ENCODE results near the gene MBD3.
"Not testable (repeated sequence)": the region's sequence is repeated elsewhere in the genome, so short reads cannot be mapped to it uniquely, and the experiment has no call there.

MBD3 gene, protein sequence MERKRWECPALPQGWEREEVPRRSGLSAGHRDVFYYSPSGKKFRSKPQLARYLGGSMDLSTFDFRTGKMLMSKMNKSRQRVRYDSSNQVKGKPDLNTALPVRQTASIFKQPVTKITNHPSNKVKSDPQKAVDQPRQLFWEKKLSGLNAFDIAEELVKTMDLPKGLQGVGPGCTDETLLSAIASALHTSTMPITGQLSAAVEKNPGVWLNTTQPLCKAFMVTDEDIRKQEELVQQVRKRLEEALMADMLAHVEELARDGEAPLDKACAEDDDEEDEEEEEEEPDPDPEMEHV

GRCh38 chr19:1592755-1593500 lies at the start of gene MBD3:
TSS of gene MBD3 (minus strand) at chr19:1592865. CDS start at chr19:1592631, 234 bp downstream.
- peak; percentile 88 for DNase-seq (ENCODE audit: low read depth)

DNA sequence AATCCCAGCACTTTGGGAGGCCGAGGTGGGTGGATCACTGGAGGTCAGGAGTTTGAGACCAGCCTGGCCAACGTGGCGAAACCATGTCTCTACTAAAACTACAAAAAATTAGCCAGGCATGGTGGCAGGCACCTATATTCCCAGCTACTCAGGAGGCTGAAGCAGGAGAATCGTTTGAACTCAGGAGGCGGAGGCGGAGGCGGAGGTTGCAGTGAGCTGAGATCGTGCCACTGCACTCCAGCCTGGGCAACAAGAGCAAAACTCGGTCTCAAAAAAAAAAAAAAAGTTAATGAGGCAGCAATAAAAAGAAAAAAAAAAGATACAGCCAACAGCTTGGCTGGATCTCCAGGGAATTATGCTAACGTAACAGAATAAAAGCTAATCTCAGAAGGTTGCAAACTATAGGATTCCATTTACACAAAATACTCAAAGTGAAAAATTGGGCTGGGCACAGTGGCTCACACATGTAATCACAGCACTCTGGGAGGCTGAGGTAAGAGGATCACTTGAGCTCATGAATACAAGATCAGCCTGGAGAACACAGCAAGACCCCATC lies 48.3 kb upstream of the MBD3 start:
- DNase-seq (ENCODE audit: low read depth): not testable (repeated sequence)

- DNase-seq (ENCODE audit: low read depth): no peak
Observed at GRCh38 chr19:1636325-1637236, 43.9 kb upstream of the MBD3 start.

- DNase-seq (ENCODE audit: low read depth): no peak
Observed at GRCh38 chr19:1634938-1635243, 42.2 kb upstream of the MBD3 start.

DNA sequence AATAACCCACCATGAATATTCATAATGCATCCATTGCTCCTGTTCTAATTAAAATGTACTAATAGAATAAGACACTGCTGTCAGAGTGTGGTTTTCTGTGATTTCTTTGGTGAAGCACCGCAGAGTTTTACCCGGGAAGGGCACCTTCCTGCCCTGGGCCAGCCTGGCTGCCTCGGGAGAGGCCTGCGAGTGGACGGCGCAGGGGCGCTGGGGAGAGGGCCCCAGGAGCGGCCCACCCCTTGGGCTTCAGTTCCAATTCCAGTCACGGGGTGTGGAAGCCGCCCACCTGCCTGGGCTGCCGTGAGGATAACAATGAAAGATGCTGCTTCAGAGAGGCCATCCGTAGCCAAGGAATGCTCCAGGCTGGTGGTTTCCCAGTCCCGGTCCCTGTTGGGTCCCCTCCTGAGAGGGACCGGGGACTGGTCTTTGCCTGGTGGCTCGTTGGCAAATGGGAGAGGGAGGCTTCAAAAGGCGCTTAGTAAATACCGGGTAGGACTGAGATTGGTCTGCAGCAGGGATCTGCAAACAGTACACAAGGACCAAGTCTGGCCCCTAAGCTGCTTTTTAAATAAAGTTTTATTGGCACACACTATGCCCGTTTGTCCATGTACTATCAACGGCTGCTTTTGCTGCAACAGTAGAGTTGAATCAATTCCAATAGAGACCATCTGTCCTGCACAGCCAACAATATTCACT lies 41.7 kb upstream of the MBD3 start:
- DNase-seq (ENCODE audit: low read depth): no peak

DNA sequence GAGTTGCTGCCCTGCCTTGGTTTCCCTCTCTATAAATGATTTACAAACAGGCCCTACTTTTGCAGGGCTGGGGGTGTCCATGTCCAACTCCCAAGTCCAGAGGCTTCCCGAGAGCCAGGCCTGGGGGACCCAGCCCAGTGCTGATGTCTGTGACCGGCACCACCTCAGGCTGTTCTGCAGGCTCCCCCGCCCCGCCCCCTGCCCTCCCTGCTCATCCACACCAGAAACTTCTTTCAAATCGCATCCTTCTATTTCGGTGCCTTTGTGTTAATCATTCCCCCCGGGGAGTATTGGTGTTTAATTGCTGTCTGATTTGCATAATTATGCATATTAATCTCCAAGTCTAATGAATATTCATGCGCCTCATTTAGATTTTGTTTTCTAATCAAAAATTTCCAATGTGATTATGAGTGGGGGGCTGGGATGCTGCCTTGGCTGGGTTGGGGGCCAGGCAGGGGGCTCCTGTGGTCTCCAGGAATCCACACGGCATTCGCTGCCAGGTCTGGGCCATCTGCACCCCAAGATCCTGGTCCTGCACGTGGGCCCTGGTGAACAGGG lies 40.7 kb upstream of the MBD3 start:
- no peak for DNase-seq (ENCODE audit: low read depth)

- DNase-seq (ENCODE audit: low read depth): no peak
Observed at GRCh38 chr19:1632462-1633268, 40.0 kb upstream of the MBD3 start.

DNA sequence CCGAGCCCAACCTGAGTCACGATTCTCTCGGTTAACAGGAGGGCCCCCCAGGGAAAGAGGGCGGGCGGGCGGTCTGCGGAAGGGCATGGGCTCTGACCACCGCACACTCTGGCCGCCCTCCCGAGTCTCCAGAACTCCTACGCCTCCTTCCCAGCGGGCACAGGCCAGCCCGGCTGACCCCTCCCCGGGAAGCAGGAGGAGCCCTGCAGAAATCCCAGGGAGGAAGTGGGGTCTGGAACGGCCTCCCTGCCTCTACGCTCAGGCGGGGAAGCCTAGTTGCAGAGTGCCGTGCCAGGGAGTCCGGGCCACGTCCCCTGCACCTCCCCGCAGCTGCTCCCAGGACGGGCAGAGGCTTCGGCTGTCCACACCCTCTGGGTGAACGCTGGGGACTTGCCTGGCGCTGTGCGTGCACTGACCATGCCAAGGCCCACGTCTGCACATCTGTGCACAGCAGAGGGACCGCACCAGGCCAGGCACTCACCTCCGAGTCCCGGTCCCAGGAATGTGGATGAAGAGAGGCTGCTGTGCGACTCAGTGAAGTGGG lies 39.0 kb upstream of the MBD3 start:
- DNase-seq (ENCODE audit: low read depth): no peak

DNA sequence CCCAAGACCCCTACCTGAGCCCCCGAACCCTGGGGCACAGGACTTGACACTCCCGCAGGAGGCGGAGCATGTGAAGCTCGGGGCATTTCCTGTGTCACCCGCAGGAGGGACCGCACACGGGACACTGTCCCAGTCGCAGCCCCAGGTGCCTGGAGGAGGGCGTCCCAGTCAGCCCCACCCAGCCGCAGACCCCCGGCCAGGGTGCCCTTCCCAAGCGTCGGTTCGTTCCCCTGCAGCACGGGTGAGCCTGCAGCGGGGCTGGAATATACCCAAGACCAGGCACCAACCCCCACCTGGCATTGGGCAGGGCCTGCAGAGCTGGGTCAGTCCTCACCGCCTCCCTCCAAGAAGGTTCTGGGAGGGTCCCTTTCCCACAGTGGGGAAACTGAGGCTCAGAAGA lies 38.1 kb upstream of the MBD3 start:
- DNase-seq (ENCODE audit: low read depth): no peak

DNA sequence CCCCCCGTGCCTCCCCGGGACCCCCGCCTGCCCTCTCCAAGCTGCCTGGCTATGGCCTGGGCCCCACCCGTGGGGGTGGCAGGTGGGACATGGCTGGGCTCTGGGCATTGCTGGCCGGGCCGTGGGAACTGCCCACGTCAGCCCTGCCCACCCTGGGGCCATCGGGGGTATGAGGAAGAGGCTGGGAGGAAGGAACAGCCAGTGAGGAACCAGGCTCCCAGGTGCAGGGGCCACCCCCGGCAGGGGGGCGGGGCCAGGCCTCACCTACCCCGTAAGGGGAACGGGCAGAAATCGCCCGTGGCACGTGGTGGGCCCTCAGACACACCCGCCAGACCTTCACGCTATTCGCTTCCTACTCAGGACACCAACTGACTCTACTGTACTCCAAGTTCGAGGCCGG lies 37.3 kb upstream of the MBD3 start:
- no peak for DNase-seq (ENCODE audit: low read depth)

- DNase-seq (ENCODE audit: low read depth): no peak
Observed at GRCh38 chr19:1629256-1629808, 36.7 kb upstream of the MBD3 start.

DNA sequence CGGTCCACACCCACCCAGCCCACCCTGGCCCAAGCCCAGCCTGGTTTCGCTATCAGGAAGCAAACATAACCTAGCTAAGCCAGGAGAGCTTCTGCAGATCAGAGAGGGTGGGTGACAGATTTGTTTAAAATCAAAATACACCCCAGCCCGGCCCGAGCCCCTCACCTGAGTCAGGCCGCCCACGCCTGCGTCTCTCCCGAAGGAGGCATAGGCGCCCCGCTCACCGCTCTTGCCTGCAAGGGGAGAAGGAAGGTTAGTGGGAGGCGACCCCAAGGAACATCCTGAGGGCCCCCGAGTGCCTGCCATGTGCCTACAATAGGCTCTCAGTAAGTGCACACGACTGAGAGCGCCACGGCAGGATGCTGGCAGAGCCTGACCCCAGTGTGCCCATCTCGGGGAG lies 34.5 kb upstream of the MBD3 start:
- no peak for DNase-seq (ENCODE audit: low read depth)

- no peak for DNase-seq (ENCODE audit: low read depth)
Observed at GRCh38 chr19:1626417-1627010, 33.8 kb upstream of the MBD3 start.

- no peak for DNase-seq (ENCODE audit: low read depth)
Observed at GRCh38 chr19:1624458-1624857, 31.8 kb upstream of the MBD3 start.

DNA sequence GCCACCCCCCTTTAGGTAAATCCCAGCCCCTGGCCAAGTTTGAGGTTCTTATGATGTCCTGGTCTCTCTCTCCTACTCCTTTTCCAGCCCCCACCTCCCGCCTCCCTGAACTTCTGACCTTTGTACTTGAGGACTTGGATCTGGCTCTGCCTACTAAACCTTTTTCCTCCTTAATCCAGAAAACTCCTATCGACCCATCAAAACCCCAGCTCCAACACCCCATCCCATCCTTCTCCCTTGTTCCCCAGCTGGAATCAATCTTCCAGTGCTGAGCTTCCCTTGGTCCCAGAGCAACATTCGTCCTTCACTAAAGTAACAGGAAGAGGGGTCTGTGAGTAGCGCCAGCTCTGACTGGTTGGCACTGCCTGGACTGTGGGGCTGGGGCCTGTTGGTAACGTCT lies 29.9 kb upstream of the MBD3 start:
- DNase-seq (ENCODE audit: low read depth): no peak

GRCh38 chr19:1622007-1622406 lies 29.3 kb upstream of the MBD3 start:
- DNase-seq (ENCODE audit: low read depth): no peak

DNA sequence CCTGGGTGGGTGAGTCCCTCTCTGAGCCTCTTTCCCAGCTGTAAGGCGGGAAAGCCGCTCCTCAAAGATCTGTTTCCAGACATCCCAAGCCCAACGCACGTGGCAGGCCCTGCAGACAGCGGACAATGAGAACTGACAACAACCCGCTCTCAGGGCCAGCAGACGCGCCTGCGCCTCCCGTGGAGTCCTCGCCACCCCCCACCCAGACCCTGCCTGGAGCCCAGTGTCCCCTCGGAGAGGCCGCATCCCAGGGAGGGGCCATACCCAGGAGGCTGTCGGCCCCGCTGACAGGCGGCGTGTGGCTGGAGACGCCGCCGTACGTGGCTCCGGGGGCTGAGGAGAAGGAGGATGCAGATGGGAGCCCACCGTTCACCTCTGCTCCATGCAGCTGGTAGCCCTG lies 28.9 kb upstream of the MBD3 start:
- DNase-seq (ENCODE audit: low read depth): no peak

DNA sequence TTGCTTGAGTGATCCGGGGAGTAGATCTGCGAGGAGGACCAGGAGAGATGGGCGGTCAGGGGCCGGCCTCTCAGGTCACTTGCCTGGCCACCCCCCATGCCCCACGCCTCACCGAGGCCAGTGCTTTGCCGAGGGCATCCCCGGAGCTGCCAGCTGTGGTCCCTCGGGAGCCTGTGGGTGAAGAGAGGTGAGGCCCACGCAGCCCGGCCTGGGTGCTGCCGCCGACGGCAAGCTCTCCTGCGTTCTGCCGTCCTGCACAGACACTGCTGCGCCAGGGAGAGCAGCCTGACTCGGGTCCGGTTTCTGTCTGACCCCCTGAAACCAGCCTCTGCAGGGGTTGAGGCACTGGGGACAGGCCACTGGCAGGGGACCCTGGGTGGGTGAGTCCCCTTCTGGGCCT lies 28.4 kb upstream of the MBD3 start:
- DNase-seq (ENCODE audit: low read depth): no peak

DNA sequence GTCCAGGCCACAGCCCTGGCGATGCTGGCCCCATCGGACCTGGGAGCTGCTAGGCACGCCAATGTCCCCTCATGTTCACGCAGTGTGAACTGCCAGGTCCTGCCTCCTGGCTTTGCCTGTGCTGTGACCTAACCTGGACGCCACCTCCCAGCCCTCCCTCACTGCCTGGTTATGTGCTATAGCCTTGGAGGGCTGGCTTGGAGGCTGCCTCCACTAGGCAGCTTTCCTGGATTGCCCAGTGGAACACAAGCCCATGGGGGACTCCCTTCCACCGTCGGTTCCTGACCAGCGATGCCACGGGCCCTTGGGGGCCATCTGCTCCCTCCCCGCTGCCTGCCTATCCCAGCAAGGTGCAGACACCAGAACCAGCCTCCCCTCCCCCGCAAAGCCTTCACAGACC lies 27.8 kb upstream of the MBD3 start:
- DNase-seq (ENCODE audit: low read depth): no peak

DNA sequence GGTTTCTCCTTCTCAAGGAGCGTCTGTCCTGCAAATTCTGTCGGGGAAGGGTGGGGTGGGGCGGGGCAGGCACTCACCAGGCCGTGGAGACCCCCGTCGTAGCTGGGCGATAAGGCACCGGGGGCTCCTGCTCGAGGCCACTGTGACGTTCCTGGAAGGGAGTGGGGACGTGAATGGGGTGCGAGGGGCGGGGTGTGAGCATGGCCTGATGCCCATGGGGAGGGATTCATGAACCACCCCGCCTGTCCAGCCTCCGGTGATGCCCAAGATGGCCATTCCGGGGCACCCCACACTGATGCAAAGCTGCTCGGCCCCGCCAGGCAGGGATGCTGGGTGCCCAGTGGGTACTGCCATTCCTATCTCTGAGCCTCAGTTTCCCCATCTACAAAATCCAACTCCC lies 27.0 kb upstream of the MBD3 start:
- DNase-seq (ENCODE audit: low read depth): no peak

Data from CMK (cell line).